ENCODE measurements around the gene DKK3.

GRCh38 chr11:11997049-11997322 lies 11.4 kb downstream of the DKK3 start:
- TF ChIP-seq PATZ1 (CRISPR knock-in tag; IDR thresholded peaks at IDR 0.05; ENCODE audit: borderline replicate concordance) (no peak), ZFP30 (CRISPR knock-in tag; IDR thresholded peaks at IDR 0.05) (no peak), POU6F1 (CRISPR knock-in tag; IDR thresholded peaks at IDR 0.05; ENCODE audit: borderline replicate concordance, low read depth) (no peak)

Measured in SK-N-SH treated with all-trans-retinoic acid at 6 μM for 48 hours (cell line).